Glutamatergic neuron (in vitro differentiated cells): ENCODE results near the gene CAPG. TPM values are rescaled to one million over a fixed set of nuclear protein-coding genes. Genes with fewer than 3 reads are reported as not detected.
A peak's percentile ranks its signal among the peaks of the same experiment; 100 is the strongest.

Experiments
- DNase-seq: peaks from one replicate; pipeline ENCODE4 v3.0.0; 2022
- H3K27ac Mint-ChIP-seq: one replicate; pipeline ENCODE4 v1.8.0; 2020; ENCODE audit warnings: mild to moderate bottlenecking, mixed read lengths, inconsistent platforms; ENCODE audit not compliant: unreplicated experiment
- H3K27me3 Mint-ChIP-seq: one replicate; pipeline ENCODE4 v1.8.0; 2020; ENCODE audit warnings: mild to moderate bottlenecking, moderate library complexity, mixed read lengths, inconsistent platforms; ENCODE audit not compliant: unreplicated experiment
- H3K36me3 Mint-ChIP-seq: one replicate; pipeline ENCODE4 v1.8.0; 2020; ENCODE audit warnings: mild to moderate bottlenecking, mixed read lengths, inconsistent platforms; ENCODE audit not compliant: unreplicated experiment
- H3K4me1 Mint-ChIP-seq: one replicate; pipeline ENCODE4 v1.8.0; 2020; ENCODE audit warnings: mild to moderate bottlenecking, low read depth, mixed read lengths, inconsistent platforms; ENCODE audit not compliant: unreplicated experiment
- H3K4me3 Mint-ChIP-seq: one replicate; pipeline ENCODE4 v1.8.0; 2020; ENCODE audit warnings: mild to moderate bottlenecking, mixed read lengths, inconsistent platforms; ENCODE audit not compliant: unreplicated experiment
- H3K9me3 Mint-ChIP-seq: one replicate; pipeline ENCODE4 v1.8.0; 2020; ENCODE audit warnings: mild to moderate bottlenecking, moderate library complexity, mixed read lengths, inconsistent platforms; ENCODE audit not compliant: unreplicated experiment
- total RNA-seq: library from RNA; stranded (reverse); fragmentation: NEBNext Ultra II Directional; extraction: Animal tissue kit (Norgen Biotek cat#: 25700); gene quantifications from one replicate; pipeline ENCODE4 v1.2.1, GENCODE V29; 2021; ENCODE audit not compliant: unreplicated experiment
- TF ChIP-seq, protein P1 (sequence below): fragments of 200-600 bp; sonication (generic); IDR thresholded peaks from one replicate; pipeline ENCODE4 v1.5.0; 2021; ENCODE audit not compliant: partially characterized antibody, unreplicated experiment

Gene CAPG
- total RNA-seq, 1 donor from 2014 or later = 15.5 TPM

DNA sequence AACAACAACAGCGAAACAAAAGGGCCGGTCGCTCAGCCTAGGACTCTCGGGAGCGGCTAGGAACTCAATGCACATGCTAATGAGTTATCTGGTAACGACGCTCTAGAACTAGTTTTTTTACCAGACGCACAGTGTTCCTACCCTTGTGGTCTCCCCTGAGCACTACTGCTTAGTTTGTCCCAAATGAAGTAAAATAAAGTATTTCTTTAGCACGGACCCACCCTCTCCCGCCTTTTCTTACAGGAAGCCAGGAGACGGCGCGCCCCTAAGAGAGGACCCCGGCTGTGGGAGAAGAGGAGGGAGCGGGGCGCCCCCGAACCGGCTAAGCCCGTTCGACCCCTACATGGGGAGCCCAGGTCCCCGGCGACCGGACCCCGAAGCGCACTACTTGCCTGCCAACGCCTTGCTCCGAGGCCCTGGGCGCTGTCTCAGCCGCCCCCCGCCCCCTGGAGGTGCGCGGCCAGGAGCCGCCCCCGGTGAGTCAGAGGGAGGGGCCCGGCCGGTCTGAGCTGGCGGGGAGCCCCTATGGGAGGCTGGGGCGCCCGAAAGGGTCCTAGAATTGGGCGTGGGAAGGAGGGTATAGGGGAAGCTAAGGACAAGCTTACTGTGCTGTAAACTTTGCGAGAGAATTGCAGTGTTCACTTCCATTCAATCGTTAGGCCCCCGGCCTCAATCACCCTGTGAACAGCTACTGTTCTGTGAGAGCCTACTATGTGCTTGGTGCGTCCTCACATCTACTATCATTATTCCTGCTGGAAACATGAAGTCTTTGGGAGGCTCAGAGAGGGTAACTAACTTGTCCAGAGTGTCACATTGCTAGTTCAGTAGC, 3.6 kb upstream of the CAPG start:
- TF ChIP-seq, protein P1, sequence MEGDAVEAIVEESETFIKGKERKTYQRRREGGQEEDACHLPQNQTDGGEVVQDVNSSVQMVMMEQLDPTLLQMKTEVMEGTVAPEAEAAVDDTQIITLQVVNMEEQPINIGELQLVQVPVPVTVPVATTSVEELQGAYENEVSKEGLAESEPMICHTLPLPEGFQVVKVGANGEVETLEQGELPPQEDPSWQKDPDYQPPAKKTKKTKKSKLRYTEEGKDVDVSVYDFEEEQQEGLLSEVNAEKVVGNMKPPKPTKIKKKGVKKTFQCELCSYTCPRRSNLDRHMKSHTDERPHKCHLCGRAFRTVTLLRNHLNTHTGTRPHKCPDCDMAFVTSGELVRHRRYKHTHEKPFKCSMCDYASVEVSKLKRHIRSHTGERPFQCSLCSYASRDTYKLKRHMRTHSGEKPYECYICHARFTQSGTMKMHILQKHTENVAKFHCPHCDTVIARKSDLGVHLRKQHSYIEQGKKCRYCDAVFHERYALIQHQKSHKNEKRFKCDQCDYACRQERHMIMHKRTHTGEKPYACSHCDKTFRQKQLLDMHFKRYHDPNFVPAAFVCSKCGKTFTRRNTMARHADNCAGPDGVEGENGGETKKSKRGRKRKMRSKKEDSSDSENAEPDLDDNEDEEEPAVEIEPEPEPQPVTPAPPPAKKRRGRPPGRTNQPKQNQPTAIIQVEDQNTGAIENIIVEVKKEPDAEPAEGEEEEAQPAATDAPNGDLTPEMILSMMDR = no peak
- H3K4me1 Mint-ChIP-seq = peaks cover 2% of the 10 kb centered on the region
- peak overlapping the region; percentile 86 for H3K4me3 Mint-ChIP-seq
- no peaks in the 10 kb centered on the region for H3K9me3 Mint-ChIP-seq
- no peaks in the 10 kb centered on the region for H3K36me3 Mint-ChIP-seq
- H3K27me3 Mint-ChIP-seq = peaks cover 3% of the 10 kb centered on the region
- DNase-seq = no peak
- no peak overlapping the region for H3K27ac Mint-ChIP-seq

DNA sequence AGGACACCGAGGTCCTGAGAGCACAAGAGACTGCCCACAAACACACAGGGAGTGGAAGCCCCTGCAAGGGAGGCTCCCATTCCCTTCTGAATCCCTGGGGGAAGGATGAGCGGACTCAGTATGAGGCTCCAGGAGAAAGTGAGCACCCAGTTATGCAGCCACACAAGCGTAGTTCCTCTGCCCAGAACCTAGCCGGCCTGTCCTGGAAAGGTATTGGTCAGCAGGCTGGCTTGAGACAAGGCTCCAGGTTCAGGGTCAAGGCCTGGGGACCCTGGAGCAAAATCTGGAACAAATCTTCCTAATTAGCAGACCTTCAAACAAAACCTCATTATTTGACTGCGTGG, 1.2 kb upstream of the CAPG start:
- peaks cover 8% of the 10 kb centered on the region for H3K27me3 Mint-ChIP-seq
- no peaks in the 10 kb centered on the region for H3K36me3 Mint-ChIP-seq
- H3K4me3 Mint-ChIP-seq = no peak overlapping the region
- TF ChIP-seq, protein P1 = no peak
- DNase-seq = no peak
- H3K27ac Mint-ChIP-seq = no peak overlapping the region
- H3K4me1 Mint-ChIP-seq = peaks cover 7% of the 10 kb centered on the region
- H3K9me3 Mint-ChIP-seq = peaks cover 2% of the 10 kb centered on the region

DNA sequence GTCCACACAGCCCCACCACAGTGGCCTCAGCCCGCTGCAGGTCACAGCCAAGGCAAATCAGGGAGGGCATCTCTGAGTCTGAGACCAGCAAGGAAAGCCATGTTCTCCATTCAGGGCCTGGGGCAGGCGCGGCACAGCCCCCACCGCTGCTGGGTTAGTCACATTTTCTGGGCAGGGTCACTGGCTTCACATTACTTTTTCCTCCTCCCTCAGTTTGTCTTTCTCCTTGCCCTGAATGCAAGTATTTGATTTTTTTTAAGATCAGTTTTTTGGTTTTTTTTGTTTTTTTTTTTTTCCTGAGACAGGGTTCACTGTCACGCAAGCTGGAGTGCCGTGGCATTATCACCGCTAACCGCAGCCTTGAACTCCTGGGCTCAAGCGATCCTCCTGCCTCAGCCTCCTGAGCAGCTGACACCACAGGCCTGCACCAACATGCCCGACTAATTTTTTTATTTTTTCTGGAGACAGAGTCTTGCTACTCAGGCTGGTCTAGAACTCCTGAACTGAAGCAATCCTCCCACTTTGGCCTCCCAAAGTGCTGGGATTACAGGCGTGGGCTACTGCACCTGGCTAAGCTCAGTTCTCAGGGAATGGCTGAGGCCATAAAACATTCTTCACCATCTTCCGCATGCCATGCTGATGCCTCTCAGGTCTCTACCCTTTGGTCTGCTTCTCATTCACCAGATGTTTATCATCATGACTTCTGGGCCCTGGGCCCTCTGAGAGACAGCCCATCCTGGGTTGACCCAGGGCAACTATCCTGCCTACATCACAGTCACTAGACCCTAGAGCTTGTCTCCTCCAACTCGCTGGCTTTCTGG, 628 bp upstream of the CAPG start:
- Mint-ChIP-seq H3K27ac (no peak overlapping the region), H3K27me3 (peaks cover 8% of the 10 kb centered on the region), H3K9me3 (peaks cover 2% of the 10 kb centered on the region), H3K36me3 (no peaks in the 10 kb centered on the region), H3K4me1 (peaks cover 7% of the 10 kb centered on the region), H3K4me3 (no peak overlapping the region)
- TF ChIP-seq, protein P1 = no peak
- no peak for DNase-seq

- TF ChIP-seq, protein P1 = no peak
- Mint-ChIP-seq H3K4me3 (no peak overlapping the region), H3K27me3 (peaks cover 5% of the 10 kb centered on the region), H3K36me3 (peaks cover 5% of the 10 kb centered on the region), H3K9me3 (peaks cover 2% of the 10 kb centered on the region), H3K27ac (peak overlapping the region; percentile 13), H3K4me1 (peaks cover 11% of the 10 kb centered on the region)
- DNase-seq = no peak
Measured at GRCh38 chr2:85405201-85406059, 4.7 kb downstream of the CAPG start.
